Activated T-cell treated with anti-CD3 and anti-CD28 coated beads, Interleukin-2, amount 50 U/mL, for 72 hours (primary cell): ENCODE data around the gene ZNF215. TPM values are rescaled to one million over a fixed set of nuclear protein-coding genes. Genes with fewer than 3 reads are reported as not detected.

Experiments used
- total RNA-seq, 2 donors: library from RNA; stranded (reverse); gene quantifications; one replicate each; pipeline ENCODE4 v1.2.3, GENCODE V29; 2022

The ZNF215 gene
- total RNA-seq, 2 donors from 2014 or later, result 0.23 to 1.4 TPM

Other genes starting within 250 kb of the ZNF215 start
- 10 to 100 TPM; 38.2 to 39.8 TPM for gene MRPL17, start 243.1 kb upstream of the ZNF215 start, total RNA-seq
- gene OR2AG2, start 154.4 kb upstream of the ZNF215 start, total RNA-seq, result under 1 TPM in 1 of 2 donors, not detected in 1; 0.19 TPM
- gene OR2AG1, start 143.4 kb upstream of the ZNF215 start, total RNA-seq, result not detected
- gene OR6A2, start 126.7 kb upstream of the ZNF215 start, total RNA-seq, result under 1 TPM in 1 of 2 donors, not detected in 1; 0.07 TPM
- gene OR10A5, start 80.7 kb upstream of the ZNF215 start, total RNA-seq, result not detected
- not detected for gene OR10A2, start 63.4 kb upstream of the ZNF215 start, total RNA-seq
- not detected for gene OR10A4, start 49.8 kb upstream of the ZNF215 start, total RNA-seq
- under 1 TPM in 1 of 2 donors, not detected in 1; 0.29 TPM for gene OR2D2, start 33.9 kb upstream of the ZNF215 start, total RNA-seq
- gene OR2D3, start 5.4 kb upstream of the ZNF215 start, total RNA-seq, result not detected
- under 1 TPM in 1 of 2 donors, not detected in 1; 0.10 TPM for gene ZNF214, start 93.9 kb downstream of the ZNF215 start, total RNA-seq
- gene NLRP14, start 94.1 kb downstream of the ZNF215 start, total RNA-seq, result under 1 TPM in 1 of 2 donors, not detected in 1; 0.12 TPM
- gene RBMXL2, start 162.6 kb downstream of the ZNF215 start, total RNA-seq, result not detected